Fibroblast of lung (primary cell): ENCODE results near the gene LSAMP. TPM values are rescaled to one million over a fixed set of nuclear protein-coding genes. Genes with fewer than 3 reads are reported as not detected.

Experiments used
- DNase-seq, 2 donors: peaks; one replicate each; pipeline versions ENCODE4 v3.0.0 to v3.0.0-alpha.2; 2010; ENCODE audit warnings: low read depth in 2 of 2
- H2AFZ ChIP-seq: 2 replicates; pipeline ENCODE4 v1.5.1; 2012; ENCODE audit warnings: low read length, control low read depth, inconsistent platforms
- H3K27ac ChIP-seq: 2 replicates; pipeline ENCODE4 v1.5.1; 2011; ENCODE audit warnings: low read length, control low read depth; ENCODE audit not compliant: insufficient read depth
- H3K27me3 ChIP-seq: 2 replicates; pipeline ENCODE4 v1.5.1; 2011; ENCODE audit warnings: mild to moderate bottlenecking, low read length; ENCODE audit not compliant: control insufficient read depth, insufficient read depth
- H3K36me3 ChIP-seq: 2 replicates; pipeline ENCODE4 v1.5.1; 2011; ENCODE audit warnings: low read length; ENCODE audit not compliant: control insufficient read depth, insufficient read depth
- H3K4me1 ChIP-seq: 2 replicates; pipeline ENCODE4 v1.5.1; 2011; ENCODE audit warnings: low read length; ENCODE audit not compliant: control insufficient read depth, insufficient read depth; ENCODE audit errors: extremely low read depth
- H3K4me2 ChIP-seq: 2 replicates; pipeline ENCODE4 v1.5.1; 2011; ENCODE audit warnings: low read length, control low read depth; ENCODE audit not compliant: insufficient read depth; ENCODE audit errors: extremely low read depth
- H3K4me3 ChIP-seq, 4 experiments: fragments of 200-600 bp in 1 of 4; sonication (generic) in 1 of 4; replicated peaks in 1 of 4; 2 replicates each; pipeline ENCODE4 v1.5.1; 2011 to 2016; ENCODE audit warnings: low read length in 4 of 4, low read depth in 3 of 4, mild to moderate bottlenecking in 3 of 4, control low read depth in 2 of 4, inconsistent platforms in 1 of 4, mixed read lengths in 1 of 4; ENCODE audit not compliant: insufficient read depth in 1 of 4; ENCODE audit errors: control extremely low read depth in 1 of 4
- H3K79me2 ChIP-seq: 2 replicates; pipeline ENCODE4 v1.5.1; 2012; ENCODE audit warnings: mild to moderate bottlenecking, low read length, inconsistent platforms; ENCODE audit not compliant: control insufficient read depth, insufficient read depth
- H3K9ac ChIP-seq: 2 replicates; pipeline ENCODE4 v1.5.1; 2011; ENCODE audit warnings: mild to moderate bottlenecking, low read length, control low read depth; ENCODE audit not compliant: insufficient read depth
- H3K9me3 ChIP-seq: 2 replicates; pipeline ENCODE4 v1.5.1; 2012; ENCODE audit warnings: low read depth, low read length; ENCODE audit not compliant: control insufficient read depth, insufficient read depth
- H4K20me1 ChIP-seq: 2 replicates; pipeline ENCODE4 v1.5.1; 2011; ENCODE audit warnings: low read length; ENCODE audit not compliant: control insufficient read depth, insufficient read depth; ENCODE audit errors: extremely low read depth
- EZH2 ChIP-seq: IDR thresholded peaks from 2 replicates; pipeline ENCODE4 v1.5.1; 2012; ENCODE audit warnings: low read length, control low read depth, mild to moderate bottlenecking; ENCODE audit errors: missing control alignments
- polyA plus RNA-seq, 2 donors: library from polyadenylated mRNA; depleted of rRNA in 1 of 2; stranded (reverse) in 1 of 2; unstranded in 1 of 2; fragments of >200 nt; gene quantifications; 2 replicates each; pipeline ENCODE4 v1.2.1, GENCODE V29; 2011 to 2012; ENCODE audit warnings: missing spikeins in 1 of 2
- total RNA-seq: library from RNA; depleted of rRNA; stranded (reverse); fragments of >200 nt; gene quantifications from 2 replicates; pipeline ENCODE4 v1.2.1, GENCODE V29; 2014
- TF ChIP-seq, protein P1 (sequence below), 2 donors: IDR thresholded peaks in 1 of 2; conservative IDR thresholded peaks in 1 of 2; 1 replicate in 1 of 2; 2 replicates in 1 of 2; pipeline ENCODE4 v1.5.1; 2011 to 2012; ENCODE audit warnings: low read length in 2 of 2, control low read depth in 1 of 2, inconsistent platforms in 1 of 2, low read depth in 1 of 2, mild to moderate bottlenecking in 1 of 2

The LSAMP gene
- total and polyA plus RNA-seq, 2 donors (not counting 1 experiment from before 2014, with no cell fraction given) = 4.8 to 5.9 TPM

DNA sequence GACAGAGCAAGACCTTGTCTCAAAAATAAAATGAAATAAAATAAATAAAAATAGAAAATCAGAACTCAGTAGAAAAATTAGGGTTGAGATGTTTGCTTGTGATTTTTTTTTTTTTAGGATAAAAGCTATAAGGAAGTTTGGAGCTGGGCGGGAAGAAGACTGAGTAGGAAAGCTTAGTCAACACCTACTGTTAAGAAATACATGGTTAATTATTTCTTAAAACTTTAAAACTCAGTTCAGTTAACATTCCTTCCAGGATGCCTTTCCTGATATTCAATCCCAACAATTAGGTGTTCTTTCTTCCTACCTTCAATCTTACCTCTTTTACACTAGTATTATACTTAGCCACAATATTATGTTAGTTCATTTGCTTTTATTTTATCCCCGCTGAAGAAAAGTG lies 246.2 kb downstream of the LSAMP start:
- H3K27me3 ChIP-seq = no peaks in the 10 kb centered on the region
- no peaks in the 10 kb centered on the region for H3K4me1 ChIP-seq
- H3K4me3 ChIP-seq = no peak overlapping the region
- no peak overlapping the region for H3K4me2 ChIP-seq
- no peak for DNase-seq
- no peaks in the 10 kb centered on the region for H4K20me1 ChIP-seq
- H3K27ac ChIP-seq = no peak overlapping the region
- no peak for TF ChIP-seq EZH2
- TF ChIP-seq, protein P1, sequence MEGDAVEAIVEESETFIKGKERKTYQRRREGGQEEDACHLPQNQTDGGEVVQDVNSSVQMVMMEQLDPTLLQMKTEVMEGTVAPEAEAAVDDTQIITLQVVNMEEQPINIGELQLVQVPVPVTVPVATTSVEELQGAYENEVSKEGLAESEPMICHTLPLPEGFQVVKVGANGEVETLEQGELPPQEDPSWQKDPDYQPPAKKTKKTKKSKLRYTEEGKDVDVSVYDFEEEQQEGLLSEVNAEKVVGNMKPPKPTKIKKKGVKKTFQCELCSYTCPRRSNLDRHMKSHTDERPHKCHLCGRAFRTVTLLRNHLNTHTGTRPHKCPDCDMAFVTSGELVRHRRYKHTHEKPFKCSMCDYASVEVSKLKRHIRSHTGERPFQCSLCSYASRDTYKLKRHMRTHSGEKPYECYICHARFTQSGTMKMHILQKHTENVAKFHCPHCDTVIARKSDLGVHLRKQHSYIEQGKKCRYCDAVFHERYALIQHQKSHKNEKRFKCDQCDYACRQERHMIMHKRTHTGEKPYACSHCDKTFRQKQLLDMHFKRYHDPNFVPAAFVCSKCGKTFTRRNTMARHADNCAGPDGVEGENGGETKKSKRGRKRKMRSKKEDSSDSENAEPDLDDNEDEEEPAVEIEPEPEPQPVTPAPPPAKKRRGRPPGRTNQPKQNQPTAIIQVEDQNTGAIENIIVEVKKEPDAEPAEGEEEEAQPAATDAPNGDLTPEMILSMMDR (conservative IDR thresholded peaks at IDR 0.05 in 1 of 2, IDR thresholded peaks at IDR 0.05 in 1 of 2; ENCODE audit: low read depth in 1 of 2, low read length in 2 of 2) = no peak
- no peak overlapping the region for H3K9ac ChIP-seq
- H3K9me3 ChIP-seq = no peaks in the 10 kb centered on the region
- no peak overlapping the region for H2AFZ ChIP-seq
- H3K36me3 ChIP-seq = no peaks in the 10 kb centered on the region
- H3K79me2 ChIP-seq = no peaks in the 10 kb centered on the region

DNA sequence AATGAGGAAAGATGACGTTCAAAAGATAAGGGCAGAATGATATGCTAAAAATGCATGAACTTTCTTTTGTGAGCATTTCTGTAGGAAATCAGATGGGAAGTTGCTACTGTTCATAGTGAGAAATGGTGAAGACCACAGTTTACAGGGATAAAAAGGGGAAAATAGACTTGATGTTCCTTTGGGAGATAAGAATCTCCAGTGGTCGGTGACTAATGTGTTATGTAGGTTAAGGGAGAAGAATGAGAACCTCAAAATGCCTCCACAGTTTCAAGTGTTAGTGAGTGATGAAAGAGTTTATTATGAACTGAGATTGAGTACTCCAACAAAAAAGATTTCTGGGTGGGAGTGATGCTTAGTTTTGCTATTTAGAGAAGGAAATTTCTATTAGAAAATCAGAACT lies 247.2 kb downstream of the LSAMP start:
- Histone ChIP-seq H3K36me3 (no peaks in the 10 kb centered on the region), H3K9me3 (no peaks in the 10 kb centered on the region), H3K79me2 (no peaks in the 10 kb centered on the region), H3K27me3 (no peaks in the 10 kb centered on the region), H4K20me1 (no peaks in the 10 kb centered on the region), H3K27ac (no peak overlapping the region), H3K9ac (no peak overlapping the region), H2AFZ (no peak overlapping the region), H3K4me2 (no peak overlapping the region), H3K4me1 (no peaks in the 10 kb centered on the region), H3K4me3 (no peak overlapping the region)
- TF ChIP-seq, protein P1 (conservative IDR thresholded peaks at IDR 0.05 in 1 of 2, IDR thresholded peaks at IDR 0.05 in 1 of 2; ENCODE audit: low read depth in 1 of 2, low read length in 2 of 2) = no peak
- no peak for TF ChIP-seq EZH2
- DNase-seq = peak; percentile 32 to 68

DNA sequence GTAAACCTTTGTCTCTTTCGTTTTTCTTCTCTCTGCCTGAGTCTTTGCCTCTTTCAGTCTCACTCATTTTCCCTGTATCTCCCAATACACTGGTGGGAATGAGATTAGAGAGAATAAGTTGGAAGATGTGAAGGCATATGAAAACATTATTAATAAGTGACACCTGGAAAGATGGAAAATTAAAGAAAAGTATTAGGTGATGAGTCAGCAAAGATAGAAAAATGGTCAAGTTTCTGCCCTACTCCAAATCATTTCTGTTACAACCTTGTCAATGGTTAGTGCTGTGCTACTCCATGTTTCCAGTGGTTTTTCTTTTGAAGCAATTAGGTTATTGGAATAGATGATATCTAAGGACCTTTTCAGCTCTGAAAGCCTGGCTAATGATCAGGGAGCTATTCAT lies 252.8 kb downstream of the LSAMP start:
- Histone ChIP-seq H3K4me3 (no peak overlapping the region), H3K27ac (no peak overlapping the region), H3K9ac (no peak overlapping the region), H3K79me2 (no peaks in the 10 kb centered on the region), H3K27me3 (no peaks in the 10 kb centered on the region), H2AFZ (no peak overlapping the region), H3K36me3 (no peaks in the 10 kb centered on the region), H3K9me3 (no peaks in the 10 kb centered on the region), H3K4me2 (no peak overlapping the region), H4K20me1 (no peaks in the 10 kb centered on the region), H3K4me1 (no peaks in the 10 kb centered on the region)
- DNase-seq = no peak
- no peak for TF ChIP-seq EZH2
- TF ChIP-seq, protein P1 (conservative IDR thresholded peaks at IDR 0.05 in 1 of 2, IDR thresholded peaks at IDR 0.05 in 1 of 2; ENCODE audit: low read depth in 1 of 2, low read length in 2 of 2) = no peak
